ENCODE data around the gene CCBE1.

- no peak for TF ChIP-seq POLR2A (IDR thresholded peaks at IDR 0.05)
- no peak for TF ChIP-seq CTCF (IDR thresholded peaks at IDR 0.05)
Measured at GRCh38 chr18:59708988-59709387, 11.8 kb upstream of the CCBE1 start.

All from uterus (tissue), 2 donors.